Measurements from ENCODE around the gene CLEC5A. TPM values are rescaled to one million over a fixed set of nuclear protein-coding genes. Genes with fewer than 3 reads are reported as not detected.

CLEC5A gene
- total RNA-seq, 6 donors from 2014 or later, result 2.4 to 11.6 (median 6.3) TPM; not detected in 1

DNA sequence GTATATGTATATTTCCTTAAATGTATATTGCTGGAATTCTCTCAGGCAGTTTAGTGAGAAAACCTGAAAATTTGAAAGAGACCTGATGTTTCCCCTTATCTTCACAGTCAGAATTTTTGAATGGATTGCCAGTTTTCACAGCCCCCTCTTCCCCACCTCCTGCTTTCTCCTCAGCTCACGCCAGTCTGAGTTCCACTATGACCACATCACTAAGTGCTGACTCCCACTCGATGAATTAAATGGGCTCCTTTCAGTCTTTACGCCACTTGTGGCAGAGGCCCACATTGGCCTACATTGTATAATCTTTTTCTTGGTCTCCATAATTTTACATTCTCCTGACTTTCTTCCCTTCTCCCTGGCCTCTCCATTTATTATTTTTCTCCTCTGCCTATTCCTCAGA lies 3.1 kb upstream of the CLEC5A start:
- no peaks in the 10 kb centered on the region for H3K27me3 ChIP-seq
- 87 to 89% methylated on average over 3 of the region's 3 CpGs for WGBS, 2 donors

GRCh38 chr7:141949451-141949850 lies 2.7 kb upstream of the CLEC5A start:
- Histone ChIP-seq H3K27me3 (no peaks in the 10 kb centered on the region), H3K4me3 (no peak overlapping the region), H3K27ac (no peak overlapping the region), H3K9me3 (no peaks in the 10 kb centered on the region), H3K4me1 (no peaks in the 10 kb centered on the region), H3K36me3 (no peaks in the 10 kb centered on the region)
- TF ChIP-seq CTCF (IDR thresholded peaks at IDR 0.05) (no peak), POLR2AphosphoS5 (IDR thresholded peaks at IDR 0.05) (no peak), EP300 (IDR thresholded peaks at IDR 0.05) (no peak), POLR2A (IDR thresholded peaks at IDR 0.05) (no peak)
- DNase-seq, result no peak
- whole genome bisulfite sequencing, 2 donors, result 47 to 58% methylated on average over 2 of the region's 2 CpGs
- ATAC-seq (ENCODE audit: low FRiP score in 2 of 2), result no peak

More for the DNA sequence above, 3.1 kb upstream of the CLEC5A start:
- DNase-seq (no peak), ATAC-seq (ENCODE audit: low FRiP score in 2 of 2) (no peak)
- H3K36me3 ChIP-seq, result no peaks in the 10 kb centered on the region
- H3K27ac ChIP-seq, result no peak overlapping the region
- TF ChIP-seq POLR2AphosphoS5 (IDR thresholded peaks at IDR 0.05) (no peak), CTCF (IDR thresholded peaks at IDR 0.05) (no peak), EP300 (IDR thresholded peaks at IDR 0.05) (no peak), POLR2A (IDR thresholded peaks at IDR 0.05) (no peak)
- no peak overlapping the region for H3K4me3 ChIP-seq
- H3K4me1 ChIP-seq, result no peaks in the 10 kb centered on the region
- H3K9me3 ChIP-seq, result no peaks in the 10 kb centered on the region

- no peak for ATAC-seq (ENCODE audit: low FRiP score in 2 of 2)
Observed at GRCh38 chr7:141949021-141949420, 2.2 kb upstream of the CLEC5A start.

DNA sequence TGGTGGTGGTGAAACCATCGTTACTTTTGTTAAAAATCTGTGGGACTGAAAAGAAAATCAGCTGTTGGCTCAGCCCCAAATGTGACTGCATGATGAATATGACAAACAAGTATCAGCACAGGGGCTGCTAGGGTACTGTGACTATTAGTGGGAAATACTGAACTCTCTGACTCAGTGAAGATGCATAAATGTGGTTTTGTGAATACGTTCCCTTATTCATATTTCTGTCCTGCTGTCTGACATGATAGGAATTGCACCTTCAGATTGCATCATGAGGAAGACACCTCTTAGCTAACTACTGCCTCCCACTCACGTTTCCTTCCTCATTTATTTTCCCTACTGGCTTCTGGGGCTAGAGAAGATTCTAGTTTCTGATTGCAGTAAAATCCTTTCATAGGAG lies 1.4 kb downstream of the CLEC5A start:
- H3K4me1 ChIP-seq, result no peaks in the 10 kb centered on the region
- H3K36me3 ChIP-seq, result no peaks in the 10 kb centered on the region
- DNase-seq (no peak), ATAC-seq (ENCODE audit: low FRiP score in 2 of 2) (peak; percentile 66 to 80)
- TF ChIP-seq POLR2AphosphoS5 (IDR thresholded peaks at IDR 0.05), result peak in 1 of 2 donors; percentile 55
- TF ChIP-seq EP300 (IDR thresholded peaks at IDR 0.05), result peak in 2 of 4 donors; percentile 17 to 62
- TF ChIP-seq CTCF (IDR thresholded peaks at IDR 0.05), result no peak
- no peak for TF ChIP-seq POLR2A (IDR thresholded peaks at IDR 0.05)
- H3K27me3 ChIP-seq, result no peaks in the 10 kb centered on the region
- H3K4me3 ChIP-seq, result no peak overlapping the region
- H3K27ac ChIP-seq, result peak overlapping the region in 2 of 4 donors; percentile 37 to 57
- peaks cover 0 to 14% (median 9%) of the 10 kb centered on the region in 4 donors for H3K9me3 ChIP-seq
- WGBS, 2 donors, result 54 to 61% methylated on average over 3 of the region's 3 CpGs

More at GRCh38 chr7:141949021-141949420, 2.2 kb upstream of the CLEC5A start:
- no peak for DNase-seq
- no peak overlapping the region for H3K4me3 ChIP-seq
- H3K36me3 ChIP-seq, result no peaks in the 10 kb centered on the region
- 70 to 86% methylated on average over 2 of the region's 2 CpGs for WGBS, 2 donors
- H3K4me1 ChIP-seq, result no peaks in the 10 kb centered on the region
- no peaks in the 10 kb centered on the region for H3K9me3 ChIP-seq
- H3K27me3 ChIP-seq, result no peaks in the 10 kb centered on the region
- TF ChIP-seq POLR2A (IDR thresholded peaks at IDR 0.05), result no peak
- no peak for TF ChIP-seq CTCF (IDR thresholded peaks at IDR 0.05)
- no peak for TF ChIP-seq EP300 (IDR thresholded peaks at IDR 0.05)
- TF ChIP-seq POLR2AphosphoS5 (IDR thresholded peaks at IDR 0.05), result no peak
- no peak overlapping the region for H3K27ac ChIP-seq

DNA sequence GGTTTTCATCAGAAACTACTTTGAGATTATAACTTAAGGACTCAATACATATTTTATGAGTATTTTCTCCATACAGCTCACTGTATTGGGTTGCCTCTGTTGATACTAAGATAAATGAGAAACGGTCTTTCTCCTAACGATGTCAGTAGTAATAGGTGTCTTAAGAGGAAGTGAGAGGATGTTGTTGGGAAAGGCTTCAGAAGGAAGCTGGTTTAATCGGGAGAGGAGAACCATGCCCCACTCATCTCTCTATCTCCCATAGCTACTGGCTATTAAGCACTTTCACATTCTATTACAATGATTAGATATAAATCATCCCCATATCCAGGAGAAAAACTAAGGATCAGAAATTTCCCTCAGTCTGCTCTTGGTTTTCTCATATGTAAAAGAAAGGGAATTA lies 2.0 kb downstream of the CLEC5A start:
- Histone ChIP-seq H3K36me3 (no peaks in the 10 kb centered on the region), H3K27me3 (no peaks in the 10 kb centered on the region), H3K4me3 (no peak overlapping the region), H3K27ac (peak overlapping the region in 2 of 4 donors; percentile 37 to 57), H3K4me1 (no peaks in the 10 kb centered on the region), H3K9me3 (peaks cover 0 to 14% (median 10%) of the 10 kb centered on the region in 4 donors)
- ATAC-seq (ENCODE audit: low FRiP score in 2 of 2) (peak in 1 of 2 donors; percentile 42), DNase-seq (no peak)
- WGBS, 2 donors, result 50 to 71% methylated on average over 3 of the region's 3 CpGs
- TF ChIP-seq POLR2AphosphoS5 (IDR thresholded peaks at IDR 0.05), result no peak
- TF ChIP-seq CTCF (IDR thresholded peaks at IDR 0.05), result no peak
- no peak for TF ChIP-seq EP300 (IDR thresholded peaks at IDR 0.05)
- TF ChIP-seq POLR2A (IDR thresholded peaks at IDR 0.05), result no peak

Data from upper lobe of left lung (tissue), 6 donors.